PC-3 (cell line): Measurements from ENCODE around the gene SH3RF3. TPM values are rescaled to one million over a fixed set of nuclear protein-coding genes. Genes with fewer than 3 reads are reported as not detected.

Experiments
- ATAC-seq: fragments of 200-7000 bp; cut with Tn5 transposase; 2 replicates; pipeline ENCODE4 v1.9.1; 2020; ENCODE audit warnings: mild to moderate bottlenecking, moderate library complexity
- BruUV-seq: library from RNA; stranded (reverse); fragments of 400-500 nt; replicated peaks from 2 replicates; lab custom pipeline; 2021; lab: Mats Ljungman, UMichigan
- CTCF ChIA-PET: fragments of 300-600 bp; sonication (Branson Sonifier 250); formaldehyde crosslinking; loops from one replicate; lab custom pipeline; 2022; ENCODE audit warnings: antibody characterized with exemption; lab: Charles Lee
- POLR2A ChIA-PET: fragments of 300-600 bp; sonication (Branson Sonifier 250); formaldehyde crosslinking; loops from one replicate; lab custom pipeline; 2022; ENCODE audit warnings: antibody characterized with exemption; ENCODE audit not compliant: unreplicated experiment; lab: Charles Lee
- DNase-seq: peaks from one replicate; pipeline ENCODE4 v3.0.0-alpha.2; 2015
- H2AFZ ChIP-seq: fragments of 300-600 bp; sonication (generic); 2 replicates; pipeline ENCODE4 v1.6.0; 2016; ENCODE audit warnings: antibody characterized with exemption, low read length
- H3F3A ChIP-seq: fragments of 300-600 bp; sonication (generic); one replicate; pipeline ENCODE4 v1.6.0; 2017; ENCODE audit warnings: antibody characterized with exemption, low read length, control low read depth, mild to moderate bottlenecking; ENCODE audit not compliant: unreplicated experiment
- H3K27ac ChIP-seq: fragments of 300-600 bp; sonication (generic); 2 replicates; pipeline ENCODE4 v1.5.1; 2016; ENCODE audit warnings: mild to moderate bottlenecking, low read length
- H3K27me3 ChIP-seq: fragments of 300-600 bp; sonication (generic); 2 replicates; pipeline ENCODE4 v1.6.1; 2016; ENCODE audit warnings: low read length, mixed read lengths
- H3K36me3 ChIP-seq: fragments of 300-600 bp; sonication (generic); 2 replicates; pipeline ENCODE4 v1.6.1; 2016; ENCODE audit warnings: low read depth, mixed run types, low read length, mixed read lengths
- H3K4me1 ChIP-seq: fragments of 300-600 bp; sonication (generic); 2 replicates; pipeline ENCODE4 v1.5.1; 2016; ENCODE audit warnings: low read length; ENCODE audit not compliant: insufficient read depth
- H3K4me2 ChIP-seq: fragments of 300-600 bp; sonication (generic); 2 replicates; pipeline ENCODE4 v1.6.0; 2016; ENCODE audit warnings: low read length
- H3K4me3 ChIP-seq: fragments of 300-600 bp; sonication (generic); 2 replicates; pipeline ENCODE4 v1.5.1; 2016; ENCODE audit warnings: mild to moderate bottlenecking, low read length, mixed read lengths
- H3K79me2 ChIP-seq: fragments of 300-600 bp; sonication (generic); 2 replicates; pipeline ENCODE4 v1.6.1; 2017; ENCODE audit warnings: low read length, mixed read lengths
- H3K9ac ChIP-seq: fragments of 300-600 bp; sonication (generic); 2 replicates; pipeline ENCODE4 v1.6.0; 2016; ENCODE audit warnings: mild to moderate bottlenecking, low read length
- H3K9me2 ChIP-seq: fragments of 300-600 bp; sonication (generic); replicated peaks from 2 replicates; pipeline ENCODE4 v1.6.1; 2016; ENCODE audit warnings: mixed run types, low read length, mixed read lengths
- H3K9me3 ChIP-seq: fragments of 300-600 bp; sonication (generic); 2 replicates; pipeline ENCODE4 v1.6.1; 2016; ENCODE audit warnings: low read length, mixed read lengths
- H4K20me1 ChIP-seq: fragments of 300-600 bp; sonication (generic); 2 replicates; pipeline ENCODE4 v1.6.1; 2016; ENCODE audit warnings: low read length, mixed read lengths
- CTCF ChIP-seq: fragments of 300-600 bp; sonication (generic); conservative IDR thresholded peaks from 2 replicates; pipeline ENCODE4 v1.5.1; 2017; ENCODE audit warnings: antibody characterized with exemption, low read depth, mild to moderate bottlenecking, low read length
- EZH2 ChIP-seq: fragments of 300-600 bp; sonication (generic); IDR thresholded peaks from one replicate; pipeline ENCODE4 v1.6.1; 2017; ENCODE audit warnings: antibody characterized with exemption, mild to moderate bottlenecking, low read length; ENCODE audit not compliant: unreplicated experiment
- EZH2phosphoT487 ChIP-seq: fragments of 300-600 bp; sonication (generic); IDR thresholded peaks from 2 replicates; pipeline ENCODE4 v1.6.1; 2018; ENCODE audit warnings: mild to moderate bottlenecking, antibody characterized with exemption, low read length, borderline replicate concordance
- intact Hi-C: fragments of 100-400 bp; cut with micrococcal nuclease; formaldehyde crosslinking; loops from 2 replicates; pipeline ENCODE4 v1.9.0; 2023
- total RNA-seq: library from RNA; depleted of rRNA; stranded (reverse); fragments of >200 nt; gene quantifications from 2 replicates; pipeline ENCODE4 v1.2.3, GENCODE V29; 2014

SH3RF3 gene
- total RNA-seq, 1 experiment from 2014 or later: 11.7 TPM

GRCh38 chr2:109173311-109174171 lies 44.5 kb downstream of the SH3RF3 start:
- Histone ChIP-seq H3K4me1 (peaks cover 61% of the 10 kb centered on the region), H3K9me2 (no peaks in the 10 kb centered on the region), H3K27me3 (no peaks in the 10 kb centered on the region), H3K9me3 (no peaks in the 10 kb centered on the region), H3K4me2 (no peak overlapping the region), H4K20me1 (no peaks in the 10 kb centered on the region), H3K36me3 (no peaks in the 10 kb centered on the region), H3F3A (peaks cover 11% of the 10 kb centered on the region), H3K4me3 (no peak overlapping the region), H3K9ac (no peak overlapping the region), H2AFZ (no peak overlapping the region), H3K27ac (peak overlapping the region; percentile 78; the same call in 1 of the 2 replicates), H3K79me2 (peaks cover 80% of the 10 kb centered on the region)
- intact Hi-C loops: loop anchor here (2.0 kb wide), 1 partner anchor 159 kb away; no protein-coding TSS in a partner anchor
- no TSS peak for BruUV-seq
- TF ChIP-seq EZH2phosphoT487: no peak
- TF ChIP-seq CTCF: no peak
- TF ChIP-seq EZH2: no peak
- DNase-seq (no peak), ATAC-seq (no peak)
- POLR2A ChIA-PET: no interaction called here
- CTCF ChIA-PET: no interaction called here

- Histone ChIP-seq H3K4me2 (peak overlapping the region; percentile 36; the same call in 1 of the 2 replicates), H3K9me2 (no peaks in the 10 kb centered on the region), H3K9ac (peak overlapping the region; percentile 18; the same call in 1 of the 2 replicates), H3K4me1 (peaks cover 61% of the 10 kb centered on the region), H3K27me3 (no peaks in the 10 kb centered on the region), H3F3A (peaks cover 11% of the 10 kb centered on the region), H3K79me2 (peaks cover 80% of the 10 kb centered on the region), H2AFZ (no peak overlapping the region), H3K27ac (peak overlapping the region; percentile 78), H3K4me3 (no peak overlapping the region), H3K9me3 (no peaks in the 10 kb centered on the region), H3K36me3 (no peaks in the 10 kb centered on the region), H4K20me1 (no peaks in the 10 kb centered on the region)
- ATAC-seq (no peak), DNase-seq (no peak)
- ChIA-PET POLR2A (no interaction called here), CTCF (no interaction called here)
- BruUV-seq: no TSS peak
- TF ChIP-seq EZH2 (no peak), EZH2phosphoT487 (no peak), CTCF (no peak)
- intact Hi-C loops: loop anchor here (2.0 kb wide), 1 partner anchor 159 kb away; no protein-coding TSS in a partner anchor
Measured at GRCh38 chr2:109174214-109174613, 45.2 kb downstream of the SH3RF3 start.
